Gastrocnemius medialis (tissue), 4 donors: ENCODE measurements around the gene TACC3.

Experiments
- CTCF ChIP-seq, 5 experiments: fragments of 450-650 bp in 3 of 5; fragments of 200-600 bp in 2 of 5; sonication (generic) in 2 of 5; IDR thresholded peaks in 4 of 5; conservative IDR thresholded peaks in 1 of 5; 1 replicate in 4 of 5; 2 replicates in 1 of 5; pipeline ENCODE4 v1.5.1; 2016 to 2019; ENCODE audit warnings: antibody characterized with exemption in 5 of 5, mild to moderate bottlenecking in 3 of 5, moderate library complexity in 3 of 5
- POLR2A ChIP-seq, 2 donors: fragments of 450-650 bp; IDR thresholded peaks; one replicate each; pipeline ENCODE4 v1.6.1; 2017; ENCODE audit warnings: antibody characterized with exemption in 2 of 2, mild to moderate bottlenecking in 2 of 2, moderate library complexity in 2 of 2

GRCh38 chr4:1735215-1735614, 13.9 kb downstream of the TACC3 start:
- TF ChIP-seq CTCF (IDR thresholded peaks at IDR 0.05 in 4 of 5, conservative IDR thresholded peaks at IDR 0.05 in 1 of 5) (no peak), POLR2A (IDR thresholded peaks at IDR 0.05) (no peak)
